K562 (cell line): Measurements from ENCODE around the gene GPR37. TPM values are rescaled to one million over a fixed set of nuclear protein-coding genes. Genes with fewer than 3 reads are reported as not detected.

Source experiments
- ATAC-seq: fragments of 200-7000 bp; cut with Tn5 transposase; 3 replicates; pipeline ENCODE4 v1.9.1; 2020; ENCODE audit warnings: moderate library complexity
- BruUV-seq: library from RNA; stranded (reverse); fragments of 400-500 nt; replicated peaks from 2 replicates; lab custom pipeline; 2021; lab: Mats Ljungman, UMichigan
- CTCF ChIA-PET: fragments of 300-600 bp; formaldehyde crosslinking; extraction: SDS; loops from one replicate; lab custom pipeline; 2021; ENCODE audit warnings: low intra/inter-chr PET ratio; lab: Yijun Ruan, JAX
- POLR2A ChIA-PET: fragments of 300-600, 350-650 bp; sonication (Branson Sonifier 250); formaldehyde crosslinking; extraction: SDS; loops from one replicate; lab custom pipeline; 2021; ENCODE audit warnings: antibody characterized with exemption, inconsistent platforms; lab: Yijun Ruan, JAX
- DNase-seq, 4 experiments: peaks; one replicate each; pipeline versions ENCODE4 v3.0.0 to v3.0.0-alpha.2; 2011 to 2018; ENCODE audit warnings: low spot score in 3 of 4, mixed read lengths in 3 of 4; ENCODE audit errors: extremely low read depth in 1 of 4
- FAIRE-seq: peaks from 2 replicates; lab custom pipeline; 2011; peaks lifted over from hg19 to GRCh38; lab: Jason Lieb, UNC
- H2AFZ ChIP-seq: 2 replicates; pipeline ENCODE4 v1.6.0; 2011; ENCODE audit warnings: low read depth, low read length, control low read depth, inconsistent platforms
- H3K27ac ChIP-seq: fragments of 200-600 bp; 3 replicates; pipeline ENCODE4 v1.8.0; 2011; ENCODE audit warnings: low read depth, mild to moderate bottlenecking, control low read depth, inconsistent platforms, low read length, moderate library complexity, mixed read lengths; ENCODE audit errors: extremely low read depth
- H3K27me3 ChIP-seq, 2 experiments: fragments of 300-600 bp in 1 of 2; 2 replicates in 1 of 2; 3 replicates in 1 of 2; pipeline versions ENCODE4 v1.6.0 to v1.8.0; 2011; ENCODE audit warnings: inconsistent platforms in 2 of 2, low read length in 2 of 2, mild to moderate bottlenecking in 1 of 2, mixed read lengths in 1 of 2, moderate library complexity in 1 of 2; ENCODE audit not compliant: control insufficient read depth in 2 of 2, insufficient read depth in 2 of 2
- H3K36me3 ChIP-seq: fragments of 300-600 bp; 3 replicates; pipeline ENCODE4 v1.8.0; 2011; ENCODE audit warnings: mild to moderate bottlenecking, low read length, inconsistent platforms; ENCODE audit not compliant: control insufficient read depth, insufficient read depth
- H3K4me1 ChIP-seq, 2 experiments: fragments of 200-600 bp in 1 of 2; replicated peaks in 1 of 2; 2 replicates in 1 of 2; 3 replicates in 1 of 2; pipeline versions ENCODE4 v1.5.1 to v1.8.0; 2011; ENCODE audit warnings: inconsistent platforms in 2 of 2, low read length in 2 of 2, mild to moderate bottlenecking in 1 of 2, mixed read lengths in 1 of 2, moderate library complexity in 1 of 2; ENCODE audit not compliant: control insufficient read depth in 2 of 2, insufficient read depth in 2 of 2
- H3K4me2 ChIP-seq: 2 replicates; pipeline ENCODE4 v1.6.1; 2011; ENCODE audit warnings: low read length, control low read depth, inconsistent platforms, mixed read lengths; ENCODE audit not compliant: insufficient read depth
- H3K4me3 ChIP-seq: fragments of 200-600 bp; sonication (generic), shearing (Covaris generic); 2 replicates; pipeline ENCODE4 v1.5.1; 2016; ENCODE audit warnings: control low read depth, inconsistent platforms
- H3K79me2 ChIP-seq: fragments of 200-600 bp; 3 replicates; pipeline ENCODE4 v1.8.0; 2011; ENCODE audit warnings: low read length, inconsistent platforms; ENCODE audit not compliant: control insufficient read depth, insufficient read depth
- H3K9ac ChIP-seq, 2 experiments: 2 replicates each; pipeline versions ENCODE4 v1.6.0 to v1.6.1; 2011; ENCODE audit warnings: low read depth in 2 of 2, low read length in 2 of 2, control low read depth in 1 of 2, inconsistent platforms in 1 of 2, mild to moderate bottlenecking in 1 of 2, mixed read lengths in 1 of 2; ENCODE audit not compliant: insufficient read depth in 1 of 2
- H3K9me1 ChIP-seq: one replicate; pipeline ENCODE4 v1.6.0; 2011; ENCODE audit warnings: inconsistent platforms, mild to moderate bottlenecking, low read length, moderate library complexity; ENCODE audit not compliant: control insufficient read depth, insufficient read depth
- H3K9me3 ChIP-seq: replicated peaks from 2 replicates; pipeline ENCODE4 v1.5.1; 2011; ENCODE audit warnings: low read depth, low read length, inconsistent platforms; ENCODE audit not compliant: control insufficient read depth, insufficient read depth
- H4K20me1 ChIP-seq: replicated peaks from 2 replicates; pipeline ENCODE4 v1.6.1; 2011; ENCODE audit warnings: low read length, inconsistent platforms, mixed read lengths; ENCODE audit not compliant: control insufficient read depth, insufficient read depth
- PHTF2 ChIP-seq: fragments of 250-450 bp; sonication (Bioruptor Pico); IDR thresholded peaks from 2 replicates; pipeline ENCODE4 v1.5.0; 2021; ENCODE audit warnings: mild to moderate bottlenecking
- SIN3A ChIP-seq, 2 experiments: fragments of 150-350 bp in 1 of 2; IDR thresholded peaks; 2 replicates each; pipeline ENCODE4 v1.6.1; 2011 to 2016; ENCODE audit warnings: borderline replicate concordance in 2 of 2, low read depth in 2 of 2, low read length in 2 of 2, mild to moderate bottlenecking in 2 of 2, moderate library complexity in 2 of 2; ENCODE audit not compliant: control insufficient read depth in 1 of 2
- SMARCA5 ChIP-seq: fragments of 450-650 bp; IDR thresholded peaks from 2 replicates; pipeline ENCODE4 v1.6.1; 2016
- TEAD4 ChIP-seq, 2 experiments: sonication (generic) in 1 of 2; formaldehyde crosslinking in 1 of 2; IDR thresholded peaks; 2 replicates each; pipeline versions ENCODE4 v1.6.1 to v1.8.0; 2012 to 2022; ENCODE audit warnings: borderline replicate concordance in 1 of 2, inconsistent platforms in 1 of 2, low read length in 1 of 2, mild to moderate bottlenecking in 1 of 2, missing genetic modification reagents in 1 of 2
- ZNF75A ChIP-seq: fragments of 450-650 bp; formaldehyde crosslinking; IDR thresholded peaks from 2 replicates; pipeline ENCODE4 v1.4.0; 2020; ENCODE audit warnings: mild to moderate bottlenecking
- WGBS: fragments of 100-300 bp; shearing (Covaris generic); methylation state at CpG from one replicate; pipeline ENCODE4 v1.1.6; 2016; ENCODE audit warnings: low coverage, mixed read lengths; ENCODE audit not compliant: insufficient coverage; ENCODE audit errors: missing lambda C conversion rate; 5-methylcytosine and 5-hydroxymethylcytosine counted together
- in situ Hi-C: fragments of 300-500 bp; cut with MboI; formaldehyde crosslinking; loops from 4 replicates; pipeline ENCODE4 v1.15.0; 2018; ENCODE audit warnings: inconsistent platforms, mixed read lengths
- intact Hi-C: fragments of 100-400 bp; cut with micrococcal nuclease; formaldehyde crosslinking; loops from 2 replicates; pipeline ENCODE4 v1.14.2; 2022
- polyA plus RNA-seq, 8 experiments: library from polyadenylated mRNA; depleted of rRNA in 4 of 8; stranded (reverse) in 5 of 8; unstranded in 3 of 8; fragments of >200 nt; fragmentation: Nextera tagmentation in 2 of 8; fragmentation: Illumina TruSeq in 1 of 8; extraction: Ambion mirVana in 2 of 8; extraction: Trizol in 1 of 8; gene quantifications; 2 replicates each; pipeline versions ENCODE4 v1.2.1 to v1.2.3, GENCODE V29; 2011 to 2014; ENCODE audit warnings: inconsistent platforms in 1 of 8, missing spikeins in 1 of 8
- total RNA-seq, 7 experiments: library from RNA; depleted of rRNA in 6 of 7; stranded (reverse); fragments of >200 nt in 6 of 7; fragmentation: Illumina TruSeq in 2 of 7; extraction: Trizol in 2 of 7; gene quantifications; 2 replicates each; pipeline versions ENCODE4 v1.2.1 to v1.2.3, GENCODE V29; 2011 to 2021; ENCODE audit warnings: low replicate concordance in 1 of 7
- TF ChIP-seq, protein P1 (sequence below), 2 experiments: fragments of 250-450 bp in 1 of 2; fragments of 450-650 bp in 1 of 2; sonication (Bioruptor Pico) in 1 of 2; IDR thresholded peaks; 2 replicates each; pipeline versions ENCODE4 v1.6.1 to v1.8.0; 2016 to 2021; ENCODE audit warnings: mild to moderate bottlenecking in 2 of 2, moderate library complexity in 2 of 2, missing compliant biosample characterization in 1 of 2, missing genetic modification characterization in 1 of 2
- TF ChIP-seq, protein P2 (sequence below): fragments of 450-650 bp; IDR thresholded peaks from 2 replicates; pipeline ENCODE4 v1.7.1; 2018; ENCODE audit warnings: mild to moderate bottlenecking, low read depth; ENCODE audit not compliant: partially characterized antibody
- TF ChIP-seq, protein P3 (sequence below): fragments of 250-450 bp; sonication (Bioruptor Pico); IDR thresholded peaks from 2 replicates; pipeline ENCODE4 v1.5.0; 2020; ENCODE audit warnings: mild to moderate bottlenecking

Gene GPR37
- total and polyA plus RNA-seq, 9 of the 15 experiments (the other 6 are each of a cell fraction or from before 2014, with no cell fraction given): 0.03 TPM; not detected in 8

DNA sequence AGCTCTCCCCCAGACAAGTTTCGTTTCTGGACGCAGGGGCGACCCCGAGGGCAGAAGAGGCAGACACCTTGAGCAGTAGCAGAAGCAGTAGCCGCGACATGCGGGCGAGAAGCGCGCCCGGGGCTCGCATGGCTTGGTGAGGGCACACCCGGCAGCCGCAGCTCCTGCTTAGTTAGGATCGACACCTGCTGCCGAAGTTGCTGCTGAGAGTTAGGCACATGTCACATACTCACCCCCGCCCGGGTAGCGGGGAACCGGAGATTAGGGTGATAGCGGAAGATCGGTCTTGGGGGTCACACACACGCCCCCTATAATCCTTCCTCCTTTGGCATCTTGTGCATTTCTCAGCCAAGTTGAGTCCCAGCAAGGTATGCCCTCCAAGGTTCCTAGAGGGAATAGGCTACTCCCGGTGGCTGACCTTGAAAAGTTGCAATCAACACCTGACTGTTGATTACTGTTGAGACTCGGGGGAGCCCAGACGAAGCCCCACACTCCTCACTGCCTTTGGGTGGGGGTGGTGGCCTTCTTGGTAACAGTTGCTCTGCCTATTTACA lies 668 bp downstream of the GPR37 start:
- no peaks in the 10 kb centered on the region for H3K9me1 ChIP-seq
- peaks cover 0 to 19% of the 10 kb centered on the region in 2 experiments; a peak in 2 of 5 replicates for H3K4me1 ChIP-seq
- no peaks in the 10 kb centered on the region for H3K9me3 ChIP-seq
- no peak overlapping the region; a peak in 1 of 4 replicates for H3K9ac ChIP-seq
- peaks cover 15 to 20% of the 10 kb centered on the region in 2 experiments for H3K27me3 ChIP-seq
- H3K79me2 ChIP-seq: no peaks in the 10 kb centered on the region
- no peak overlapping the region for H3K27ac ChIP-seq
- intact Hi-C loops: no loop called here
- ATAC-seq: no peak
- H3K36me3 ChIP-seq: no peaks in the 10 kb centered on the region
- H2AFZ ChIP-seq: peak overlapping the region; percentile 90
- ChIA-PET POLR2A (interaction anchor here (0.6 kb wide), 1 partner anchor 55 kb away, joined by 3 read pairs; no protein-coding TSS in a partner anchor), CTCF (no interaction called here)
- H4K20me1 ChIP-seq: no peaks in the 10 kb centered on the region
- DNase-seq: no peak
- FAIRE-seq: no peak
- H3K4me3 ChIP-seq: peak overlapping the region; percentile 47; the same call in 1 of the 2 replicates
- H3K4me2 ChIP-seq: peak overlapping the region; percentile 79
- TF ChIP-seq, protein P1, sequence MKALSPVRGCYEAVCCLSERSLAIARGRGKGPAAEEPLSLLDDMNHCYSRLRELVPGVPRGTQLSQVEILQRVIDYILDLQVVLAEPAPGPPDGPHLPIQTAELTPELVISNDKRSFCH (CRISPR knock-in tag; IDR thresholded peaks at IDR 0.05): no peak
- TF ChIP-seq, protein P1 (tag; IDR thresholded peaks at IDR 0.05): no peak
- TF ChIP-seq, protein P2, sequence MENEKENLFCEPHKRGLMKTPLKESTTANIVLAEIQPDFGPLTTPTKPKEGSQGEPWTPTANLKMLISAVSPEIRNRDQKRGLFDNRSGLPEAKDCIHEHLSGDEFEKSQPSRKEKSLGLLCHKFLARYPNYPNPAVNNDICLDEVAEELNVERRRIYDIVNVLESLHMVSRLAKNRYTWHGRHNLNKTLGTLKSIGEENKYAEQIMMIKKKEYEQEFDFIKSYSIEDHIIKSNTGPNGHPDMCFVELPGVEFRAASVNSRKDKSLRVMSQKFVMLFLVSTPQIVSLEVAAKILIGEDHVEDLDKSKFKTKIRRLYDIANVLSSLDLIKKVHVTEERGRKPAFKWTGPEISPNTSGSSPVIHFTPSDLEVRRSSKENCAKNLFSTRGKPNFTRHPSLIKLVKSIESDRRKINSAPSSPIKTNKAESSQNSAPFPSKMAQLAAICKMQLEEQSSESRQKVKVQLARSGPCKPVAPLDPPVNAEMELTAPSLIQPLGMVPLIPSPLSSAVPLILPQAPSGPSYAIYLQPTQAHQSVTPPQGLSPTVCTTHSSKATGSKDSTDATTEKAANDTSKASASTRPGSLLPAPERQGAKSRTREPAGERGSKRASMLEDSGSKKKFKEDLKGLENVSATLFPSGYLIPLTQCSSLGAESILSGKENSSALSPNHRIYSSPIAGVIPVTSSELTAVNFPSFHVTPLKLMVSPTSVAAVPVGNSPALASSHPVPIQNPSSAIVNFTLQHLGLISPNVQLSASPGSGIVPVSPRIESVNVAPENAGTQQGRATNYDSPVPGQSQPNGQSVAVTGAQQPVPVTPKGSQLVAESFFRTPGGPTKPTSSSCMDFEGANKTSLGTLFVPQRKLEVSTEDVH: no peak
- TF ChIP-seq, protein P3, sequence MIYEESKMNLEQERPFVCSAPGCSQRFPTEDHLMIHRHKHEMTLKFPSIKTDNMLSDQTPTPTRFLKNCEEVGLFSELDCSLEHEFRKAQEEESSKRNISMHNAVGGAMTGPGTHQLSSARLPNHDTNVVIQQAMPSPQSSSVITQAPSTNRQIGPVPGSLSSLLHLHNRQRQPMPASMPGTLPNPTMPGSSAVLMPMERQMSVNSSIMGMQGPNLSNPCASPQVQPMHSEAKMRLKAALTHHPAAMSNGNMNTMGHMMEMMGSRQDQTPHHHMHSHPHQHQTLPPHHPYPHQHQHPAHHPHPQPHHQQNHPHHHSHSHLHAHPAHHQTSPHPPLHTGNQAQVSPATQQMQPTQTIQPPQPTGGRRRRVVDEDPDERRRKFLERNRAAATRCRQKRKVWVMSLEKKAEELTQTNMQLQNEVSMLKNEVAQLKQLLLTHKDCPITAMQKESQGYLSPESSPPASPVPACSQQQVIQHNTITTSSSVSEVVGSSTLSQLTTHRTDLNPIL (CRISPR knock-in tag): no peak
- no peak for TF ChIP-seq SMARCA5
- no peak for TF ChIP-seq ZNF75A (CRISPR knock-in tag)
- TF ChIP-seq SIN3A (IDR thresholded peaks at IDR 0.05; ENCODE audit: borderline replicate concordance in 2 of 2, control insufficient read depth in 1 of 2, low read depth in 2 of 2, low read length in 2 of 2): no peak
- TF ChIP-seq TEAD4 (IDR thresholded peaks at IDR 0.05; ENCODE audit: low read length): no peak
- no peak for TF ChIP-seq TEAD4 (CRISPR knock-in tag; IDR thresholded peaks at IDR 0.05; ENCODE audit: borderline replicate concordance)
- no peak for TF ChIP-seq PHTF2 (CRISPR knock-in tag)
- BruUV-seq: no TSS peak
- in situ Hi-C loops: no loop called here
- WGBS: 47% methylated on average over 25 of the region's 26 CpGs
